ENCODE results near the gene GCA. TPM values are rescaled to one million over a fixed set of nuclear protein-coding genes. Genes with fewer than 3 reads are reported as not detected.

The GCA gene
- polyA plus RNA-seq, result 37.7 TPM
- long read RNA-seq, donor 1, transcript GCA-204 (8 exons, 1,992 nt), result major isoform, 11 of 11 reads
- long read RNA-seq, donor 1, partial matches to known transcripts, result 0 of 11 reads
- long read RNA-seq, donor 1, other reads (novel, unspliced or antisense), result 0 of 11 reads
- long read RNA-seq, donor 2, transcript GCA-204 (8 exons, 1,992 nt), result major isoform, 12 of 19 reads
- long read RNA-seq, donor 2, partial matches to known transcripts, result 6 of 19 reads
- long read RNA-seq, donor 2, other reads (novel, unspliced or antisense), result 0 of 19 reads
- long read RNA-seq, donor 3, result 0 reads
- long read RNA-seq, donor 4, partial matches to known transcripts, result 0 of 1 reads
- long read RNA-seq, donor 4, other reads (novel, unspliced or antisense), result 0 of 1 reads
- long read RNA-seq, donor 5, transcript GCA-204 (8 exons, 1,992 nt), result major isoform, 5 of 6 reads
- long read RNA-seq, donor 5, partial matches to known transcripts, result 0 of 6 reads
- long read RNA-seq, donor 5, other reads (novel, unspliced or antisense), result 0 of 6 reads
- long read RNA-seq, donor 6, transcript GCA-204 (8 exons, 1,992 nt), result major isoform, 17 of 20 reads
- long read RNA-seq, donor 6, partial matches to known transcripts, result 0 of 20 reads
- long read RNA-seq, donor 6, other reads (novel, unspliced or antisense), result 0 of 20 reads
- long read RNA-seq, donor 7, partial matches to known transcripts, result 0 of 6 reads
- long read RNA-seq, donor 7, other reads (novel, unspliced or antisense), result 0 of 6 reads
- long read RNA-seq, donor 8, transcript GCA-204 (8 exons, 1,992 nt), result major isoform, 24 of 50 reads
- long read RNA-seq, donor 8, partial matches to known transcripts, result 25 of 50 reads
- long read RNA-seq, donor 8, other reads (novel, unspliced or antisense), result 0 of 50 reads
- long read RNA-seq, donor 9, transcript GCA-204 (8 exons, 1,992 nt), result major isoform, 8 of 15 reads
- long read RNA-seq, donor 9, partial matches to known transcripts, result 6 of 15 reads
- long read RNA-seq, donor 9, other reads (novel, unspliced or antisense), result 0 of 15 reads
- long read RNA-seq, donor 10, transcript GCA-204 (8 exons, 1,992 nt), result major isoform, 19 of 22 reads
- long read RNA-seq, donor 10, partial matches to known transcripts, result 0 of 22 reads
- long read RNA-seq, donor 10, other reads (novel, unspliced or antisense), result 0 of 22 reads
- long read RNA-seq, donor 11, transcript GCA-204 (8 exons, 1,992 nt), result major isoform, 10 of 13 reads
- long read RNA-seq, donor 11, partial matches to known transcripts, result 0 of 13 reads
- long read RNA-seq, donor 11, other reads (novel, unspliced or antisense), result 0 of 13 reads

DNA sequence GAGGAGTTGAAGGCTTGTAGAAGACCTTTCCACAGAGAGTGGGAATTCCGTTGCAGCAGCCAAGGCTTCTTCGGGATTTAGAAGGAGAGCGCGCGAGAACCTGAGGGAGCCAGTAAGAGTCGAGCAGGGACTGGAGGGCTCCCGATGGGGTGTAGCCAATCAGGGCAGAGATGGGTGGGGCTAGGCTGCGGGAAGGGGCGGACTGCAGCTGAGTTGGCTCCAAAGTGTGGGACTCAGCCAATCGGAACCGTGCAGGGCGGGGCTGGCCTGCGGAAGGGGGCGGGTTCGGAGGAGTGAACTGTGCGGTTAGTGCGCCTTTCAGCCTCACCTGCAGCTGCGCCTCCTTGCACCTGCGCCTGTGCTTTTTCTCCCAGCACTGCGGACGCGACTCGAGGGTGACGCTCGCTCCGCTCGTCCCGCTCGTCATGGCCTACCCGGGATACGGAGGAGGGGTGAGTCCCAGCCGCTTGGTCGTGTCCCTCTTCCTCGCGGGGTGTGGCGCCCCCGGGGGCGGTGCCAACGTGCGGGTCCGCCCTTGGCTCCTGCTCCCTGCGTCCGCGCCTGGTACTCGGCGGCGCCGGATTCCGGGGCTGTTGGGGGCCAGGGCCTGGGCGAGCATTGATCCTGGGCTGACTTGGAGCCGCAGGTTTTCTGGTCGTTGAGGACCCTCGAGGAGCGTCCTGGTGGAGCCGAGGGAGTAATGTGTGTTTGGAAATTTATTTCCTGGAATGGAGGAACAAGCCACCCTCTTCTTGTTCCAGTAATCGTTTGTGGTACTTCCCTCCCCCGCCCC lies at the start of gene GCA:
Gene GCA, plus strand, starts transcription at position 309 of the 793 bp plus-strand sequence. Its CDS starts 117 bp downstream, at position 426.
- H3K4me1 ChIP-seq (ENCODE audit: control insufficient read depth, insufficient read depth, low read length), result peaks cover 4% of the 10 kb centered on the region
- DNase-seq, result peak; percentile 97 to 99
- 0% methylated on average over 4 of the region's 57 CpGs for WGBS (ENCODE audit: insufficient coverage, low lambda C conversion rate)
- no peaks in the 10 kb centered on the region for H3K36me3 ChIP-seq (ENCODE audit: control insufficient read depth, insufficient read depth, low read length)
- H3K4me3 ChIP-seq (ENCODE audit: low read length), result peak within 1 kb of the TSS; percentile 86
- H3K9me3 ChIP-seq (ENCODE audit: control insufficient read depth, low read depth, low read length), result no peaks in the 10 kb centered on the region
- H3K27ac ChIP-seq (ENCODE audit: low read length), result peak within 1 kb of the TSS; percentile 91
- H3K27me3 ChIP-seq (ENCODE audit: control insufficient read depth, insufficient read depth, low read length), result no peaks in the 10 kb centered on the region

- WGBS (ENCODE audit: insufficient coverage, low lambda C conversion rate), result 80% methylated on average over 1 of the region's 2 CpGs
- Histone ChIP-seq H3K4me1 (ENCODE audit: control insufficient read depth, insufficient read depth, low read length) (peaks cover 4% of the 10 kb centered on the region), H3K27ac (ENCODE audit: low read length) (no peak overlapping the region), H3K9me3 (ENCODE audit: control insufficient read depth, low read depth, low read length) (no peaks in the 10 kb centered on the region), H3K4me3 (ENCODE audit: low read length) (no peak overlapping the region), H3K27me3 (ENCODE audit: control insufficient read depth, insufficient read depth, low read length) (no peaks in the 10 kb centered on the region), H3K36me3 (ENCODE audit: control insufficient read depth, insufficient read depth, low read length) (no peaks in the 10 kb centered on the region)
- no peak for DNase-seq
Observed at GRCh38 chr2:162295009-162295408, 48.9 kb upstream of the GCA start.

- Histone ChIP-seq H3K4me1 (ENCODE audit: control insufficient read depth, insufficient read depth, low read length) (no peaks in the 10 kb centered on the region), H3K4me3 (ENCODE audit: low read length) (no peak overlapping the region), H3K9me3 (ENCODE audit: control insufficient read depth, low read depth, low read length) (no peaks in the 10 kb centered on the region), H3K27ac (ENCODE audit: low read length) (no peak overlapping the region), H3K36me3 (ENCODE audit: control insufficient read depth, insufficient read depth, low read length) (no peaks in the 10 kb centered on the region), H3K27me3 (ENCODE audit: control insufficient read depth, insufficient read depth, low read length) (no peaks in the 10 kb centered on the region)
- DNase-seq, result peak; percentile 53 to 55
- WGBS (ENCODE audit: insufficient coverage, low lambda C conversion rate), result 41% methylated on average over 3 of the region's 5 CpGs
Observed at GRCh38 chr2:162297925-162298552, 45.9 kb upstream of the GCA start.

DNA sequence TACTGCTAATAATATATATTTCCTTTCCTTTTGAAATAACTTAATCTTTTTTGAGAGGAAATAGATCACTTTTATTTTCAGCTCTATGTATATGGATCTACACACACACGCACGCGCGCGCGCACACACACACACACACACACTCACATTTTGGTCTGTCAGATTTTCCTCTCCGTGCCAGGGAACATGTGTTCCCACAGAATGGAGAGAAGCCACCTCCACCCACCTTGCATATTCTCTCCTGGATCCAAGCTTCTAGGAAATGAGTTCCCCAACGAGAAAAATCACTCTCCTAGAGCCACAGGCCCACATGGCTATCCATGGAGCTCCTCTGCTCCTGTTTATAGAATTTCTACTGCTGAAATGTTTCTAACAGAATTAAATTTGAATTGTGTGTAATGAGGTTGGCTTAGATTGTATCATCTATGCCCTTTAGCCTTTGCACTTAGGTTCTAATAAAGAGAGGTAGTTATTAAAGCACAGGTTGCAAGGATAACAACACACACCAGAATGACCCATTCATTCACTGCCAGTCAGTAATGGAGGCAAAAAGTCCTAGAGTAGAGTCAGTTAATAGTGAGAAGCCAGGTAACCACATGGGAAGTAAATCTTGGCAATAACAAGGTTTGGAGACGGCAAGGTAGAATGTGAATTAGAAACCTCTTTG lies 45.1 kb upstream of the GCA start:
- no peaks in the 10 kb centered on the region for H3K4me1 ChIP-seq (ENCODE audit: control insufficient read depth, insufficient read depth, low read length)
- no peak for DNase-seq
- no peak overlapping the region for H3K27ac ChIP-seq (ENCODE audit: low read length)
- H3K4me3 ChIP-seq (ENCODE audit: low read length), result no peak overlapping the region
- H3K9me3 ChIP-seq (ENCODE audit: control insufficient read depth, low read depth, low read length), result no peaks in the 10 kb centered on the region
- H3K36me3 ChIP-seq (ENCODE audit: control insufficient read depth, insufficient read depth, low read length), result no peaks in the 10 kb centered on the region
- WGBS (ENCODE audit: insufficient coverage, low lambda C conversion rate), result 95% methylated on average over 4 of the region's 9 CpGs
- no peaks in the 10 kb centered on the region for H3K27me3 ChIP-seq (ENCODE audit: control insufficient read depth, insufficient read depth, low read length)

DNA sequence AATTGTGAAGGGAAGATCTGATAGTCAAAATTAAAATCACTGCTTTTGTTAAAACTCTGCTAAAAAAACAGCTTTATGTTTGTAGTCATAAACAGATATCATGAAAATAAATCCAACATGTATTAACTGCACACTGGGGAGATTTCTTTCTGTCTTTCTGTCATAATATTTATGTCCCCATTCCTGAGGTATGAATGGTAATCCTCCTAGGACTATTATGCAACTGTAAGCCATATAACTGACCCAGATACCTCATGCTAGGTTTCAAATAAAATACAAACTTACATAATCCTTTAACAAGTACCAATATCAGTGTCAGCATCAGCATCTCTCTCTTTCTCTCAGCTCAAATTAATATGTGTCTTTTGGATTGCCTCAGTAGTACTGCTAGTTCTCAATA lies 43.7 kb upstream of the GCA start:
- DNase-seq, result no peak
- Histone ChIP-seq H3K4me1 (ENCODE audit: control insufficient read depth, insufficient read depth, low read length) (no peaks in the 10 kb centered on the region), H3K36me3 (ENCODE audit: control insufficient read depth, insufficient read depth, low read length) (no peaks in the 10 kb centered on the region), H3K27ac (ENCODE audit: low read length) (no peak overlapping the region), H3K27me3 (ENCODE audit: control insufficient read depth, insufficient read depth, low read length) (no peaks in the 10 kb centered on the region), H3K9me3 (ENCODE audit: control insufficient read depth, low read depth, low read length) (no peaks in the 10 kb centered on the region), H3K4me3 (ENCODE audit: low read length) (no peak overlapping the region)

- no peaks in the 10 kb centered on the region for H3K27me3 ChIP-seq (ENCODE audit: control insufficient read depth, insufficient read depth, low read length)
- H3K4me1 ChIP-seq (ENCODE audit: control insufficient read depth, insufficient read depth, low read length), result no peaks in the 10 kb centered on the region
- WGBS (ENCODE audit: insufficient coverage, low lambda C conversion rate), result 15% methylated on average over 4 of the region's 6 CpGs
- no peaks in the 10 kb centered on the region for H3K9me3 ChIP-seq (ENCODE audit: control insufficient read depth, low read depth, low read length)
- H3K36me3 ChIP-seq (ENCODE audit: control insufficient read depth, insufficient read depth, low read length), result no peaks in the 10 kb centered on the region
- no peak overlapping the region for H3K4me3 ChIP-seq (ENCODE audit: low read length)
- H3K27ac ChIP-seq (ENCODE audit: low read length), result no peak overlapping the region
- peak; percentile 29 to 38 for DNase-seq
Observed at GRCh38 chr2:162301151-162301804, 42.7 kb upstream of the GCA start.

DNA sequence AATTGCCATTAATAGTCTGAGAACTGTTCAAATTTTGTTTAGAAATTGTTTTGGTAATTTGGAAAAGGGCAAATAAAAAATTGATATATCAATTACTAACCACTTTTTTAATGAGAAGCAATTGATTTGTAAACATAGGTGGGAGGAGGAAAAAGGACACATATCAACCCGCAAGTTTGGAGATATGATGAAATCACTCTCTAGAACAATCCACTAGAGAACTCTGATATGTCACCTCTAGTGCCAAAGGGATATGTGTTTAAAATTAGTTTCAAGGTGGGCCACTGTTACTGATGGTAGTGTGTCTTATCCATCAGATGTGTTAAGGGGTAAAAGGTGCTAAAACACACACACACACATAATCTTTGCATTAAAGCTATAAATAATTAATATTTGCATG lies 42.1 kb upstream of the GCA start:
- no peak for DNase-seq
- Histone ChIP-seq H3K27ac (ENCODE audit: low read length) (no peak overlapping the region), H3K4me3 (ENCODE audit: low read length) (no peak overlapping the region), H3K9me3 (ENCODE audit: control insufficient read depth, low read depth, low read length) (no peaks in the 10 kb centered on the region), H3K36me3 (ENCODE audit: control insufficient read depth, insufficient read depth, low read length) (peaks cover 2% of the 10 kb centered on the region), H3K27me3 (ENCODE audit: control insufficient read depth, insufficient read depth, low read length) (no peaks in the 10 kb centered on the region), H3K4me1 (ENCODE audit: control insufficient read depth, insufficient read depth, low read length) (no peaks in the 10 kb centered on the region)
- WGBS (ENCODE audit: insufficient coverage, low lambda C conversion rate), result no CpG with 5 or more reads among the region's 1 CpG

- Histone ChIP-seq H3K4me3 (ENCODE audit: low read length) (no peak overlapping the region), H3K36me3 (ENCODE audit: control insufficient read depth, insufficient read depth, low read length) (peaks cover 8% of the 10 kb centered on the region), H3K27me3 (ENCODE audit: control insufficient read depth, insufficient read depth, low read length) (no peaks in the 10 kb centered on the region), H3K27ac (ENCODE audit: low read length) (no peak overlapping the region), H3K4me1 (ENCODE audit: control insufficient read depth, insufficient read depth, low read length) (no peaks in the 10 kb centered on the region), H3K9me3 (ENCODE audit: control insufficient read depth, low read depth, low read length) (no peaks in the 10 kb centered on the region)
- 100% methylated on average over 1 of the region's 3 CpGs for WGBS (ENCODE audit: insufficient coverage, low lambda C conversion rate)
- no peak for DNase-seq
Observed at GRCh38 chr2:162305901-162306300, 38.0 kb upstream of the GCA start.
